ENCODE results near the gene RSPRY1. TPM values are rescaled to one million over a fixed set of nuclear protein-coding genes. Genes with fewer than 3 reads are reported as not detected.

The RSPRY1 gene
- total RNA-seq, 1 experiment from 2014 or later, result 24.9 TPM

- no peak overlapping the region for H2AFZ ChIP-seq (ENCODE audit: low read depth, low read length, poor library complexity, severe bottlenecking)
- H3K4me3 ChIP-seq (replicated peaks in 1 of 2; ENCODE audit: low read depth in 1 of 2, low read length in 2 of 2), result no peak overlapping the region
- POLR2A ChIA-PET, result no interaction called here
- H3K4me2 ChIP-seq (ENCODE audit: low read length), result no peak overlapping the region
- no peak for DNase-seq (ENCODE audit: low read depth, low spot score)
- CTCF ChIA-PET, result no interaction called here
- no peaks in the 10 kb centered on the region for H3K9me3 ChIP-seq (ENCODE audit: control insufficient read depth in 1 of 2, insufficient read depth in 1 of 2, low read depth in 1 of 2, low read length in 2 of 2)
- intact Hi-C loops (cut with micrococcal nuclease), result no loop called here
- no peaks in the 10 kb centered on the region for H3K4me1 ChIP-seq (ENCODE audit: control insufficient read depth in 1 of 2, insufficient read depth in 2 of 2, low read length in 2 of 2)
- H3K9ac ChIP-seq (ENCODE audit: low read length), result no peak overlapping the region
- no peaks in the 10 kb centered on the region for H4K20me1 ChIP-seq (ENCODE audit: insufficient read depth)
- RAD21 ChIA-PET (ENCODE audit: low non-redundant PET in 1 of 2, low total read pairs in 2 of 2, uncharacterized antibody in 2 of 2, unreplicated experiment in 2 of 2), result no interaction called here
- peaks cover 36% of the 10 kb centered on the region for H3K79me2 ChIP-seq (ENCODE audit: insufficient read depth, low read length)
- H3K27me3 ChIP-seq (ENCODE audit: insufficient read depth, low read length), result no peaks in the 10 kb centered on the region
- H3K9me2 ChIP-seq (ENCODE audit: insufficient read depth), result no peaks in the 10 kb centered on the region
- ATAC-seq, result no peak
- H3K27ac ChIP-seq (ENCODE audit: low read depth, low read length), result no peak overlapping the region
- TF ChIP-seq POLR2AphosphoS5 (IDR thresholded peaks at IDR 0.05; ENCODE audit: low read depth, low read length) (no peak), CTCF (IDR thresholded peaks at IDR 0.05 in 2 of 3, conservative IDR thresholded peaks at IDR 0.05 in 1 of 3; ENCODE audit: borderline replicate concordance in 1 of 3, insufficient read depth in 1 of 3, low read depth in 2 of 3, low read length in 2 of 3) (no peak), ELF1 (IDR thresholded peaks at IDR 0.05; ENCODE audit: borderline replicate concordance, low read depth) (no peak), CEBPB (IDR thresholded peaks at IDR 0.05; ENCODE audit: low read depth) (no peak), ZNF274 (IDR thresholded peaks at IDR 0.05; ENCODE audit: low read depth, low read length) (no peak), REST (IDR thresholded peaks at IDR 0.05; ENCODE audit: low read depth) (no peak), ZFX (IDR thresholded peaks at IDR 0.05) (no peak), FOSL1 (IDR thresholded peaks at IDR 0.05; ENCODE audit: low read depth) (no peak), MAX (IDR thresholded peaks at IDR 0.05) (no peak), EZH2 (IDR thresholded peaks at IDR 0.05) (no peak), JUND (IDR thresholded peaks at IDR 0.05) (no peak)
- TF ChIP-seq, protein P1, sequence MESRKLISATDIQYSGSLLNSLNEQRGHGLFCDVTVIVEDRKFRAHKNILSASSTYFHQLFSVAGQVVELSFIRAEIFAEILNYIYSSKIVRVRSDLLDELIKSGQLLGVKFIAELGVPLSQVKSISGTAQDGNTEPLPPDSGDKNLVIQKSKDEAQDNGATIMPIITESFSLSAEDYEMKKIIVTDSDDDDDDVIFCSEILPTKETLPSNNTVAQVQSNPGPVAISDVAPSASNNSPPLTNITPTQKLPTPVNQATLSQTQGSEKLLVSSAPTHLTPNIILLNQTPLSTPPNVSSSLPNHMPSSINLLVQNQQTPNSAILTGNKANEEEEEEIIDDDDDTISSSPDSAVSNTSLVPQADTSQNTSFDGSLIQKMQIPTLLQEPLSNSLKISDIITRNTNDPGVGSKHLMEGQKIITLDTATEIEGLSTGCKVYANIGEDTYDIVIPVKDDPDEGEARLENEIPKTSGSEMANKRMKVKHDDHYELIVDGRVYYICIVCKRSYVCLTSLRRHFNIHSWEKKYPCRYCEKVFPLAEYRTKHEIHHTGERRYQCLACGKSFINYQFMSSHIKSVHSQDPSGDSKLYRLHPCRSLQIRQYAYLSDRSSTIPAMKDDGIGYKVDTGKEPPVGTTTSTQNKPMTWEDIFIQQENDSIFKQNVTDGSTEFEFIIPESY (IDR thresholded peaks at IDR 0.05; ENCODE audit: extremely low read depth, insufficient replicate concordance, low read length), result no peak
- no TSS peak for BruUV-seq (replicated peaks)
- H3K36me3 ChIP-seq (ENCODE audit: control insufficient read depth in 1 of 2, insufficient read depth in 2 of 2, low read length in 2 of 2), result no peaks in the 10 kb centered on the region
Measured at GRCh38 chr16:57178196-57178595, 7.9 kb upstream of the RSPRY1 start.

Measured in HCT116 (cell line).